ENCODE data around the gene LINGO3.

The LINGO3 gene

DNA sequence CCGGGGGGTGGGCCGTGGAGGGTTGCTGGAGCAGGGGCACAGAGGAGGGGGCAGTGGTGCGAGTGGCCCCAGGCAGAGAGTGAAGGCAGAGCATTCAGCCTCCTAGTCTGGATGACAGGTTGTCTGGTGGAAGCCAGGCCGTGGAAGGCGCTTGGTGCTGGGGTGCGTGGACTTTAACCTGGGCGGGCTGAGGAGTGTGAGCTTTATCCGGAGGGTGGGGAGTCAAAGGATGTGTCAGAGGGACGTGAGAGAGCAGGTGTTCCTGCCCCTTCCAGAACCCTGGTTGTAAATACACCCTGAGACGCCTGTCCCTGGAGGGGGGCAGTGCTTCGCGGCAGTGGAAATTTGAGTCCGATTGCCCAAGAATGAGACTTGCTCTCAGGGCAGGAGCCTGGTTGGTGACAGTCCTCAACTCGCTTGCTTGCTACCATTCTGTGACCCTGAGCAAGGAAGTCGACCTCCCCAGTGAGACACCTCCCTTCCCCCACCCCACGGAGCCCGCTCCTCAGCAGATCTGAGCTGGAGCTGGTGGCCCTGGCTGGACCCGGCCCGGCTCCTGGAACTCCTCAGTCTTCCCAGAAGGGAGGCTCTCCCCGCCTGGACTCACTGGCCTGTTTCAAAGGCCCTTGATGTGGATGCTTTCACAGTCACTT, 22.8 kb upstream of the LINGO3 start (continued):
- TF ChIP-seq KLF7 (tag by site-specific recombination; IDR thresholded peaks at IDR 0.05; ENCODE audit: borderline replicate concordance): no peak
- no peak for TF ChIP-seq ZNF623 (tag by site-specific recombination; IDR thresholded peaks at IDR 0.05)
- no peak for TF ChIP-seq ZNF214 (tag by site-specific recombination; IDR thresholded peaks at IDR 0.05; ENCODE audit: borderline replicate concordance)
- TF ChIP-seq ZNF558 (tag by site-specific recombination; IDR thresholded peaks at IDR 0.05): no peak
- no peak for TF ChIP-seq ZNF302 (tag by site-specific recombination; IDR thresholded peaks at IDR 0.05; ENCODE audit: low read depth)
- no peak for TF ChIP-seq ZNF791 (tag by site-specific recombination; IDR thresholded peaks at IDR 0.05)

DNA sequence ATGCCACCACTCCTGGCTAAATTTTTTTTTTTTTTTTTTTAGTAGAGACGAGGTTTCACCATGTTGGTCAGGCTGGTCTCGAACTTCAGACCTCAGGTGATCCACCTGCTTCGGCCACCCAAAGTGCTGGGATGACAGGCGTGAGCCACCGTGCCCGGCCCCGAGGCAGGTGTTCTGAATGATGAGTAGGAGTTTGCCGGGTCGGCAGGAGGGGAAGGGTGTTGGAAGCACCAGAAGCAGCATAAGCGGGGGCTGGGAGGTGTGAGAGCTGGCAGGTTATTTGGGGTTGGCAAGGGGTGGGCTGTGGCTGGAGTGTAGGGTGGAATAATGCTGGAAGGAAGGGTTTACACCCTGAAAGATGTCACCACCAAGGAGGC, 22.3 kb upstream of the LINGO3 start:
- Histone ChIP-seq H3K36me3 (ENCODE audit: control insufficient read depth in 2 of 2, insufficient read depth in 1 of 2, low read length in 2 of 2) (peaks cover 0 to 21% of the 10 kb centered on the region in 2 experiments; a peak in 2 of 3 replicates), H3K27ac (ENCODE audit: extremely low read depth, low read depth, low read length) (no peak overlapping the region), H3K4me3 (ENCODE audit: low read depth, low read length) (no peak overlapping the region), H3K9me3 (ENCODE audit: control insufficient read depth, insufficient read depth, low read depth, low read length) (no peaks in the 10 kb centered on the region), H3K4me1 (ENCODE audit: control insufficient read depth, insufficient read depth, low read length) (peaks cover 14% of the 10 kb centered on the region)
- ChIA-PET POLR2A (interaction anchor here (0.6 kb wide), 1 partner anchor 50 kb away, joined by 5 read pairs; no protein-coding TSS in a partner anchor), CTCF (interaction anchor here (1.0 kb wide), 1 partner anchor 307 kb away, joined by 5 read pairs; no protein-coding TSS in a partner anchor)
- TF ChIP-seq, protein P1, sequence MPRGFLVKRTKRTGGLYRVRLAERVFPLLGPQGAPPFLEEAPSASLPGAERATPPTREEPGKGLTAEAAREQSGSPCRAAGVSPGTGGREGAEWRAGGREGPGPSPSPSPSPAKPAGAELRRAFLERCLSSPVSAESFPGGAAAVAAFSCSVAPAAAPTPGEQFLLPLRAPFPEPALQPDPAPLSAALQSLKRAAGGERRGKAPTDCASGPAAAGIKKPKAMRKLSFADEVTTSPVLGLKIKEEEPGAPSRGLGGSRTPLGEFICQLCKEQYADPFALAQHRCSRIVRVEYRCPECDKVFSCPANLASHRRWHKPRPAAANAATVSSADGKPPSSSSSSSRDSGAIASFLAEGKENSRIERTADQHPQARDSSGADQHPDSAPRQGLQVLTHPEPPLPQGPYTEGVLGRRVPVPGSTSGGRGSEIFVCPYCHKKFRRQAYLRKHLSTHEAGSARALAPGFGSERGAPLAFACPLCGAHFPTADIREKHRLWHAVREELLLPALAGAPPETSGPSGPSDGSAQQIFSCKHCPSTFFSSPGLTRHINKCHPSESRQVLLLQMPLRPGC (tag by site-specific recombination; IDR thresholded peaks at IDR 0.05): no peak
- no peak for TF ChIP-seq ZBTB17 (tag by site-specific recombination; IDR thresholded peaks at IDR 0.05)
- no peak for TF ChIP-seq ZNF701 (tag by site-specific recombination; IDR thresholded peaks at IDR 0.05)
- 0 out of 2 replicates have a peak, but pooled peaks have one; percentile 41 for TF ChIP-seq ZNF18 (tag by site-specific recombination; IDR thresholded peaks at IDR 0.05)
- no peak for TF ChIP-seq REST (tag by site-specific recombination; IDR thresholded peaks at IDR 0.05)
- TF ChIP-seq ZNF148 (tag by site-specific recombination; IDR thresholded peaks at IDR 0.05; ENCODE audit: borderline replicate concordance): no peak
- peak; percentile 82 for TF ChIP-seq ZFP3 (tag by site-specific recombination; IDR thresholded peaks at IDR 0.05; ENCODE audit: low read depth)
- TF ChIP-seq MYNN (tag by site-specific recombination; IDR thresholded peaks at IDR 0.05; ENCODE audit: borderline replicate concordance): no peak
- no peak for TF ChIP-seq ZNF510 (tag by site-specific recombination; IDR thresholded peaks at IDR 0.05; ENCODE audit: insufficient replicate concordance)
- no peak for TF ChIP-seq ZNF394 (tag by site-specific recombination; IDR thresholded peaks at IDR 0.05; ENCODE audit: borderline replicate concordance)
- 0 out of 2 replicates have a peak, but pooled peaks have one; percentile 13 for TF ChIP-seq ZNF341 (tag by site-specific recombination; IDR thresholded peaks at IDR 0.05; ENCODE audit: low read depth)
- TF ChIP-seq, protein P2, sequence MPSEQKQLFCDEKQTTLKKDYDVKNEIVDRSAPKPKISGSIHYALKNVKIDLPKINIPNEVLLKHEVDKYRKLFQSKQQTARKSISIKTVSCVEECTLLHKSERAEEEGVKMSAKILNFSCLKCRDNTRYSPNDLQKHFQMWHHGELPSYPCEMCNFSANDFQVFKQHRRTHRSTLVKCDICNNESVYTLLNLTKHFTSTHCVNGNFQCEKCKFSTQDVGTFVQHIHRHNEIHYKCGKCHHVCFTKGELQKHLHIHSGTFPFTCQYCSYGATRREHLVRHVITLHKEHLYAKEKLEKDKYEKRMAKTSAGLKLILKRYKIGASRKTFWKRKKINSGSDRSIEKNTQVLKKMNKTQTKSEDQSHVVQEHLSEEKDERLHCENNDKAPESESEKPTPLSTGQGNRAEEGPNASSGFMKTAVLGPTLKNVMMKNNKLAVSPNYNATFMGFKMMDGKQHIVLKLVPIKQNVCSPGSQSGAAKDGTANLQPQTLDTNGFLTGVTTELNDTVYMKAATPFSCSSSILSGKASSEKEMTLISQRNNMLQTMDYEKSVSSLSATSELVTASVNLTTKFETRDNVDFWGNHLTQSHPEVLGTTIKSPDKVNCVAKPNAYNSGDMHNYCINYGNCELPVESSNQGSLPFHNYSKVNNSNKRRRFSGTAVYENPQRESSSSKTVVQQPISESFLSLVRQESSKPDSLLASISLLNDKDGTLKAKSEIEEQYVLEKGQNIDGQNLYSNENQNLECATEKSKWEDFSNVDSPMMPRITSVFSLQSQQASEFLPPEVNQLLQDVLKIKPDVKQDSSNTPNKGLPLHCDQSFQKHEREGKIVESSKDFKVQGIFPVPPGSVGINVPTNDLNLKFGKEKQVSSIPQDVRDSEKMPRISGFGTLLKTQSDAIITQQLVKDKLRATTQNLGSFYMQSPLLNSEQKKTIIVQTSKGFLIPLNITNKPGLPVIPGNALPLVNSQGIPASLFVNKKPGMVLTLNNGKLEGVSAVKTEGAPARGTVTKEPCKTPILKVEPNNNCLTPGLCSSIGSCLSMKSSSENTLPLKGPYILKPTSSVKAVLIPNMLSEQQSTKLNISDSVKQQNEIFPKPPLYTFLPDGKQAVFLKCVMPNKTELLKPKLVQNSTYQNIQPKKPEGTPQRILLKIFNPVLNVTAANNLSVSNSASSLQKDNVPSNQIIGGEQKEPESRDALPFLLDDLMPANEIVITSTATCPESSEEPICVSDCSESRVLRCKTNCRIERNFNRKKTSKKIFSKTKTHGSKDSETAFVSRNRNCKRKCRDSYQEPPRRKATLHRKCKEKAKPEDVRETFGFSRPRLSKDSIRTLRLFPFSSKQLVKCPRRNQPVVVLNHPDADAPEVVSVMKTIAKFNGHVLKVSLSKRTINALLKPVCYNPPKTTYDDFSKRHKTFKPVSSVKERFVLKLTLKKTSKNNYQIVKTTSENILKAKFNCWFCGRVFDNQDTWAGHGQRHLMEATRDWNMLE (tag by site-specific recombination; conservative IDR thresholded peaks at IDR 0.05; ENCODE audit: low read depth): no peak
- TF ChIP-seq ZNF837 (tag by site-specific recombination; IDR thresholded peaks at IDR 0.05): 0 out of 2 replicates have a peak, but pooled peaks have one; percentile 44
- no peak for TF ChIP-seq GLI2 (tag by site-specific recombination; IDR thresholded peaks at IDR 0.05; ENCODE audit: borderline replicate concordance, low read depth)
- TF ChIP-seq YY2 (tag by site-specific recombination; IDR thresholded peaks at IDR 0.05): no peak
